ENCODE measurements around the gene TNFAIP8.

The TNFAIP8 gene

DNA sequence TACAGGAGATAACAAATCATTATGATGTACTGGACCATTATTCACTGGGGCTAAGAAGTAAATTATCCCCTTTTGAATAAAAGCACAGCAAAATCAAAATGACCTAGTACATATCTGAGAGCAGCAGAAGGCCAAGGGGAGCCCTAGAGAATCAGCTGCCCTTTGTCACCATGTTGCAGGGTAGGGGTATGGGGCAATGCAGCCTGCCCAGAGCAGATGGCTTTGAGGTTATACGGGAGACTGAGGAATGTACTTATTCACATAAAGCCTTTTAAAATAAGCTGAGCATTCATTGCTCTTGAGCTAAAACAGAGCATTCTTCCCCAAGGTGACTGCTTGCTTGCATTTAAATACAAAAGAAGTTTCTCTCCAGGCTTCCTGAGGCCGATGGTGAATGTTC is 2.6 kb upstream of the TNFAIP8 start:
- no peak for DNase-seq

GRCh38 chr5:119353686-119354366 is 2.0 kb upstream of the TNFAIP8 start:
- DNase-seq = peak; percentile 55

DNA sequence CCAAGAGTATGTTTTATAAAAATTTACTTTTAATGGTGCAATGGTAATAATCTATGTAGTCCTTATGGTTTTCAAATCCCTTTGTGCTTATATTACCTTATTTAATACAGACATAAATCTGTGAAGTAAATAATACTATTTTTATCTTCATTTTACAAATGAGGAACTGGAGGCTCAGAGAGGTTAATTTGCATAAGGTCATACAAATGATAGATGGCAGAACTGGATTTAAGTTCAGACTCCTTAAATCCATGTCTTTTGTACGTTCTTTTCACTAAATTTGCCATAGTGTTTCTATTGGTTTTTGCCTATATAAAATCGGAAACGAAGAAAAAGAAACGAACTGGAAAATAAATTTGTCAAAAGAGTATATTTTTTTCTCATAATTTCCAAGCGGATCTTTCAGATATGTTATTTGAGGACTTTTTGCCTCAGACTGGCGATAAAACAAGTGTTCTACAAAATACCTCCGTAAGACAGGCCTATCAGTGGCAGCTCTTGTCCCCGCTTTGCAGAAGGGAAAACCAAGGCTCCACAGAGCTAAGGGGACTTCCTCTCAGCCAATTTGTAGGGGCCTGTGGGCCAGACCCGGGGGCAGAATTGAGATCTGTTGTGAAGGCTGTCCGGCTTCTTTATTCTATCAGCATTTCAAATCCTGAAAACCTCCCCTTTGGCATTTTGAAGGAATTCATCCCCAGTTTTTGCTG is 1.1 kb upstream of the TNFAIP8 start:
- DNase-seq = no peak

DNA sequence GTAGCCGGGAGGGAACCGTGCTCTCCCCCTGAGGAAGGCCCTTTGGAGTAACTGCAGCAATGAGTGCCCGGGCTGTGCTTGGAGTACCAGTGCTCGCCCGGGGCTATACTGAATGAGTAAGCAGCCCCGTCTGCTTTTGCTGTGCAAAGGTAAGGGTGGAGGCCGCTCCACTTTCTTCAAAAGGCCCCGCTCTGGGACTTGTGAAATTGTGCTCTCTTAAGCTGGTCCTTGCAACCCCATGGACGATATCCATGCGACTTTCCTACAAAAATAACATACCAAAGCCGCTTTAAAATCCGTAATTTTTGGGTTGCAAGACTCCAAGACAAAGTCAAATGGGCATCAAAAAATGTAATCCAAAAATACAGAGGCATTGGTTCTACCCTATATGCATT is 578 bp upstream of the TNFAIP8 start:
- DNase-seq = peak; percentile 61

DNA sequence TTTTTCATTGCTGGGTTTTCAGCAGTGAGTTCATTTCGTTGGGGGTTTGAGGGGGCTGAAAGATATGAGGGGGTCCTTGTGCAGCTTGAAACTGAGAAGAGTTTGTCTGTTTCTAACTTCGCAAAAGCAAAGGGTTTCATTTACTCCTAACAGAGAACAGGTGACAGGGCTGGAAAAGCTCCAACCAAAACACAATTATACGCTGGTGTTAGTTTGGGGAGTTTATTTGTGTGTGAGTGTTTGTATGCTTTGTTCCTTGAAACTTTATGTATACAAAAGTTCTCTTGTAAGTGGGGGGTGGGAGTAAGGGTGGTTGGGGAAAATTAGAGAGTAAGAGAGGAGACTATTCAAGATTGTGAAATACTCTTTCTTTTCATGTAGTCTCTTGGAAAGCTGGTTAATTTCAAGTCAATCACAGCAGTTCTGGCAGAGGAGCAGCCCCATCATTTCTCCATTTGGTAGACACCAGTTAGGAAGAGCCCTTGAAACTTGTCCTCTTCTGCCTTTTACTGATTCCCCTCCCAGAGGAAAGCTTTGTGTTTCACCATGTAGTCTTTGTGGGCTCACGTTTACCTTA is 881 bp downstream of the TNFAIP8 start:
- DNase-seq = no peak

GRCh38 chr5:119357270-119357669 is 1.5 kb downstream of the TNFAIP8 start:
- no peak for DNase-seq

- no peak for DNase-seq
Observed at GRCh38 chr5:119357808-119358529, 2.1 kb downstream of the TNFAIP8 start.

- DNase-seq = no peak
Observed at GRCh38 chr5:119358530-119358900, 2.7 kb downstream of the TNFAIP8 start.

GRCh38 chr5:119358901-119359603 is 3.2 kb downstream of the TNFAIP8 start:
- no peak for DNase-seq

DNA sequence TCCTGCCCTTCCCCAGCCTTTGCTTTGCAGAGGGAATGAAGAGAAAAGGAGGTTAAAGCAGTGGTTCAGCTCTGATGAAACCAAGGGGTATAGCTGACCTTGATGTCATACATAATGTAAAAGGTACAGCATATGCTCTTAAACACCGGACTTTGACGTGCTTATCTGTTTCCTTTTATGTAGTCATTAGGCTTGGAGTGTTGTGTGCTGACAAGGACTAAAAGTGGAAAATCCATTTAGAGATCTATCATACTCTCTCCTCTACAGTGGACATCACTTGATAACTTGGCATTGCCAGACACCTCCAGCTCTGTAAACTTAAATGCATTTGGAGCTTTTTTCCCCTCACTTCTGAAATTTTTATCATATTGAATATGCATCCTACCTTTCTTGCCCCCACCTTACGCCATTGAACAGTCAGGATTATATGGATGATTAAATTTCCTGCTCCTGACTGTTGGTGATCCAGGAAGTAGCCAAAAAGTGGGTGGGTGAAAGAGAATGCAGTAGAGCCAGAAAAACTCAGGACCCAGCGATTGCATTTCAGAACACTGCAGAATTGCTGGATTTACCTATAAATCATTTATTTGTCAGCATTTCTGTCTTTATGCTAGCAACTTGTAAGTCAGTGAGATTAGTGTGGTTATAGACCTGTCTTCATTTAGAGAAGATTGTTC is 4.1 kb downstream of the TNFAIP8 start:
- no peak for DNase-seq

DNA sequence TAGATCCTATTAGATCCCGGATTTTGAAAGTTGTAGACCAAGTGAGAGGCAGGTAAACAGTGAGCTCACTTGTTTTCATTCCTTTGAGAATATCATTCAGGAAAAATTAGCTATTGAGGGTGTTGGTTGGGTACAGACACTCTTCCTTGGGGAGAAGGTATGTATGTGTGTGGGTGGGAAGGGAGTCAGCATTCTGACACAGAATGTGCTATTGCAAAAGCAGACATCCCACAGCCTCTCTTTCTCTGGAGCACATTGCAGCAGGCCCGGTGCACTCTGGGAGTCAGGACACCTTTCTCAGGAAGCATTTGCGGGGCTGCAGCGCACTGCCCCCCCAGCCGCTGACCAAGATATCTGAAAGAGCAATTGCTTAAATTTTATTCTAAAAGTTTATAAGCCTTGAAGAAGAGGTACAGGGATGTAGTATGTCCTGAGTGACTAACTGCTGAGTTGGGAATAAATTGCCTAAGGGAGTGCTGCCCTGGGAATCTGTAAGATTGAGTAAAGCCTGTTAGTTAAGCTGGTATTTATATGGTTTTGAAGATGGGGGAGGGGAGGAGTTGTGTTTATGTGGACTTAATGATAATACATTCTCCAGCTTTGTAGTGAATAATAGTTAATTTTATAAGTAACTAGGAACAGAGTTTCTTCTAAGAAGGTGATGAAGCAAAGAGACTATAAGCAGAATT is 5.2 kb downstream of the TNFAIP8 start:
- no peak for DNase-seq

GRCh38 chr5:119361594-119362125 is 5.8 kb downstream of the TNFAIP8 start:
- DNase-seq = no peak

GRCh38 chr5:119362714-119363113 is 6.9 kb downstream of the TNFAIP8 start:
- no peak for DNase-seq

- no peak for DNase-seq
Observed at GRCh38 chr5:119363271-119363670, 7.5 kb downstream of the TNFAIP8 start.

- no peak for DNase-seq
Observed at GRCh38 chr5:119363936-119364335, 8.1 kb downstream of the TNFAIP8 start.

DNA sequence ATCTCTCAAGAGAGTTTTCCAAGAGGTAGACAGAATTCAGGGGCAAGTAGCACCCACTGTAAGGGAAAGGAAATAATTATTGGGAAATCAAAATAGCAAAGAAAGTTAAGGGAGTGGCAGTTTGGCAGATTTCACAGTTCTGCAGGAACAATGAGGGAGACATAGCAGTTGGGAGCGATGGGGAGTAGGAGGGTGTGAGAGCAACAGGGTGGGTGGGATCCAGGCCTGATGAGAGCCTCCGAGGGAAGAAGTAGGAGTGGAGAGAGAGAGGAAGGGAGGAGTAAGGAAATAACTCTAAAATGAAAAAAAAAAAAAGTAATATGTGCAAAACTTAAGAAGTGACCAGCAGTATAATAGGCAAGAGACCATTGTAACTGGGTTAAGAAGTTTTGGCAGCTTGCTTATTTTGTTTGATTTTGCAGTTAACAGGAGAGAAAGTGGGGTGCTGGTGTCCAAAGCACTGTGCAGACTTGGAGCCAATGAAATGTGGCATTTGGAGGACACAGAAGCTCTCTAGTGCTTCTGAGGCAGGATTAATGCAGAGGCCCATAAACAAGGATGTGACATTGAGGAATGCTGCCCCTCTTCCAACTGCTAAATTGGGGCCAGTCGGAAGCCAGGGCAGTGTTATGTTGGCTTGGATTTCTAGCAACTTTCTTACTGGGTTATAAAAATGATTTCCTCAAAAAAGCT is 10.2 kb downstream of the TNFAIP8 start:
- no peak for DNase-seq

GRCh38 chr5:119366540-119366881 is 10.7 kb downstream of the TNFAIP8 start:
- DNase-seq = no peak

GRCh38 chr5:119367502-119368237 is 11.9 kb downstream of the TNFAIP8 start:
- no peak for DNase-seq

DNA sequence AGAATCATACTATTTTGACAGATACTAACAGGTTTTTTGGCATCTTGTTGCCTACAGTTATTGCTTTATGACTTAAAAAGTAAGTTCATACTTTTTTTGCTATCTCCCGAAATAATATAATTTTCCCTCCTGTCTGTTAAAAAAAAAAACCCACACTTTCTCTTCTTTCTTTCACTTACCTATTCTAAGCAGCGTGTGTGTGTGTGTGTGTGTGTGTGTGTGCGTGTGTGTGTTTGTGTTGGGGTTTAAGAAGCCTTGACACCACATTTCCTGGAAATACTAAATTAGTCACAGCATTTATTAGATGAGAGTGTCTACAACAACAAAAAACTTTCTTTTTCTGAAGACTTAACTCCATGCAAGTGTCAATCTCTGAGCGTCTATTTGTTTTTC is 12.4 kb downstream of the TNFAIP8 start:
- peak; percentile 66 for DNase-seq

- no peak for DNase-seq
Observed at GRCh38 chr5:119370486-119370885, 14.7 kb downstream of the TNFAIP8 start.

Data from activated naive CD4-positive, alpha-beta T cell treated with Interleukin-2 at 50 U/mL for 16 hours (primary cell).